Endothelial cell (in vitro differentiated cells): Measurements from ENCODE around the gene TPI1. TPM values are rescaled to one million over a fixed set of nuclear protein-coding genes. Genes with fewer than 3 reads are reported as not detected.

ENCODE experiments used
- DNase-seq: peaks from one replicate; pipeline ENCODE4 v3.0.0; 2021; ENCODE audit warnings: low spot score
- H3K27ac Mint-ChIP-seq: one replicate; pipeline ENCODE4 v1.8.0; 2021; ENCODE audit warnings: mixed read lengths, inconsistent platforms; ENCODE audit not compliant: unreplicated experiment
- H3K27me3 Mint-ChIP-seq: one replicate; pipeline ENCODE4 v1.8.0; 2021; ENCODE audit warnings: mild to moderate bottlenecking, moderate library complexity, mixed read lengths, inconsistent platforms; ENCODE audit not compliant: unreplicated experiment
- H3K36me3 Mint-ChIP-seq: one replicate; pipeline ENCODE4 v1.8.0; 2021; ENCODE audit warnings: mild to moderate bottlenecking, low read depth, mixed read lengths, inconsistent platforms; ENCODE audit not compliant: unreplicated experiment
- H3K4me1 Mint-ChIP-seq: one replicate; pipeline ENCODE4 v1.8.0; 2021; ENCODE audit warnings: mild to moderate bottlenecking, mixed read lengths, inconsistent platforms; ENCODE audit not compliant: unreplicated experiment
- H3K4me3 Mint-ChIP-seq: one replicate; pipeline ENCODE4 v1.8.0; 2021; ENCODE audit warnings: mild to moderate bottlenecking, mixed read lengths, inconsistent platforms; ENCODE audit not compliant: unreplicated experiment
- H3K9me3 Mint-ChIP-seq: one replicate; pipeline ENCODE4 v1.8.0; 2021; ENCODE audit warnings: mixed read lengths, inconsistent platforms; ENCODE audit not compliant: unreplicated experiment
- CTCF ChIP-seq: fragments of 200-600 bp; sonication (generic); IDR thresholded peaks from one replicate; pipeline ENCODE4 v1.5.0; 2021; ENCODE audit warnings: antibody characterized with exemption; ENCODE audit not compliant: unreplicated experiment
- total RNA-seq: library from RNA; stranded (reverse); fragmentation: NEBNext Ultra II Directional; extraction: Animal tissue kit (Norgen Biotek cat#: 25700); gene quantifications from one replicate; pipeline ENCODE4 v1.2.1, GENCODE V29; 2021; ENCODE audit not compliant: unreplicated experiment

Gene TPI1
- total RNA-seq, 1 donor from 2014 or later: 356 TPM

GRCh38 chr12:6819106-6820030 is 48.0 kb upstream of the TPI1 start:
- Mint-ChIP-seq H3K9me3 (no peaks in the 10 kb centered on the region), H3K27ac (peak overlapping the region; percentile 70), H3K4me3 (peak overlapping the region; percentile 15), H3K36me3 (peaks cover 18% of the 10 kb centered on the region), H3K4me1 (peaks cover 58% of the 10 kb centered on the region), H3K27me3 (peaks cover 26% of the 10 kb centered on the region)
- no peak for TF ChIP-seq CTCF
- DNase-seq: no peak

- H3K27ac Mint-ChIP-seq: no peak overlapping the region
- H3K27me3 Mint-ChIP-seq: peaks cover 30% of the 10 kb centered on the region
- peaks cover 24% of the 10 kb centered on the region for H3K36me3 Mint-ChIP-seq
- no peak overlapping the region for H3K4me3 Mint-ChIP-seq
- no peak for TF ChIP-seq CTCF
- H3K9me3 Mint-ChIP-seq: no peaks in the 10 kb centered on the region
- no peak for DNase-seq
- H3K4me1 Mint-ChIP-seq: peaks cover 64% of the 10 kb centered on the region
These were observed 47.2 kb upstream of the TPI1 start for GRCh38 chr12:6820166-6820565.

GRCh38 chr12:6821591-6822425 is 45.5 kb upstream of the TPI1 start, which contains the start of gene GPR162:
Gene GPR162 (plus strand): TSS chr12:6821821. CDS start chr12:6823899, 2,078 bp downstream.
- TF ChIP-seq CTCF: no peak
- H3K4me1 Mint-ChIP-seq: peaks cover 57% of the 10 kb centered on the region

GRCh38 chr12:6822426-6823135 is 44.8 kb upstream of the TPI1 start:
- no peaks in the 10 kb centered on the region for H3K9me3 Mint-ChIP-seq
- H3K27ac Mint-ChIP-seq: peak overlapping the region; percentile 5
- peak overlapping the region; percentile 92 for H3K4me3 Mint-ChIP-seq
- peaks cover 26% of the 10 kb centered on the region for H3K27me3 Mint-ChIP-seq
- H3K4me1 Mint-ChIP-seq: peaks cover 58% of the 10 kb centered on the region
- TF ChIP-seq CTCF: no peak
- H3K36me3 Mint-ChIP-seq: peaks cover 18% of the 10 kb centered on the region
- DNase-seq: no peak

More at GRCh38 chr12:6821591-6822425, 45.5 kb upstream of the TPI1 start, which contains the start of gene GPR162:
- DNase-seq: peak; percentile 45
- Mint-ChIP-seq H3K36me3 (peaks cover 20% of the 10 kb centered on the region), H3K4me3 (peak within 1 kb of the TSS; percentile 92), H3K9me3 (no peaks in the 10 kb centered on the region), H3K27me3 (peaks cover 27% of the 10 kb centered on the region), H3K27ac (peak within 1 kb of the TSS; percentile 81)
